GM12874 (cell line): ENCODE measurements around the gene ABTB1.

Experiments
- TF ChIP-seq, protein P1 (sequence below): IDR thresholded peaks from 2 replicates; pipeline ENCODE4 v1.5.1; 2011; ENCODE audit warnings: low read depth, mild to moderate bottlenecking, control low read depth, low read length, moderate library complexity; ENCODE audit not compliant: insufficient read depth

Gene ABTB1

DNA sequence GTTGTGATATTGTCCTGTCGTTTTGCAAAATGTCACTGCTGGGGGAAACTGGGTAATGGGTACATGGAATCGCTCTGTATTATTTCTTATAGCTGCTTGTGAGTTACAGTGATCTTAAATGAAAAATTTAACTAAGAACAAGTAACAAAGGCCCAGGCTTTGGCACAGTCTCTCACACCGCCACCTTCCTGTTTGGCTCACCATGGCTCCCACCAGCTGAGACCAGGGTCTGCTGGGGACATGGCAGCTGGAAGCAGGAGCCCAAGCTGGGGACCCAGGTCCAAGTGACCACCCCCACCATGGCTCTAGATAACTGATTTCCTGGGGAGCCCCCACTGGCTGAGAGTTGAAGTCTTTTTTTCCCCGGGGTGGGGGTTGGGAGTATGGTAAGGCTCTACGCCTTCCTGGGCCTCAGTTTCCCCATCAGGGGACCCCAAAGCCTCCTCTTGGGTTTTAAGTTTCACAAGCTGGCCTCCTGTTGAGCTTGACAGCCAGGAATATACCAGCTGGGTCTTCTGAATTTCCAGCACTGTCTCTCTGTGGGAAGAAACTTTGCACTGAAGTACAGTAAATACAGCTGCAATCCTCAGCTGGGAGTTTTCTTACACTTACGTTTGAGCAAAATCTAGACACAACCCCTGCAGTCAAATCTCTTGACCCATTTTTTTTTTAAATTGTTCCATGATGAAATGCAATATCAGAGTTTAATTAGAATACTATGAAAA, 26.1 kb downstream of the ABTB1 start:
- TF ChIP-seq, protein P1, sequence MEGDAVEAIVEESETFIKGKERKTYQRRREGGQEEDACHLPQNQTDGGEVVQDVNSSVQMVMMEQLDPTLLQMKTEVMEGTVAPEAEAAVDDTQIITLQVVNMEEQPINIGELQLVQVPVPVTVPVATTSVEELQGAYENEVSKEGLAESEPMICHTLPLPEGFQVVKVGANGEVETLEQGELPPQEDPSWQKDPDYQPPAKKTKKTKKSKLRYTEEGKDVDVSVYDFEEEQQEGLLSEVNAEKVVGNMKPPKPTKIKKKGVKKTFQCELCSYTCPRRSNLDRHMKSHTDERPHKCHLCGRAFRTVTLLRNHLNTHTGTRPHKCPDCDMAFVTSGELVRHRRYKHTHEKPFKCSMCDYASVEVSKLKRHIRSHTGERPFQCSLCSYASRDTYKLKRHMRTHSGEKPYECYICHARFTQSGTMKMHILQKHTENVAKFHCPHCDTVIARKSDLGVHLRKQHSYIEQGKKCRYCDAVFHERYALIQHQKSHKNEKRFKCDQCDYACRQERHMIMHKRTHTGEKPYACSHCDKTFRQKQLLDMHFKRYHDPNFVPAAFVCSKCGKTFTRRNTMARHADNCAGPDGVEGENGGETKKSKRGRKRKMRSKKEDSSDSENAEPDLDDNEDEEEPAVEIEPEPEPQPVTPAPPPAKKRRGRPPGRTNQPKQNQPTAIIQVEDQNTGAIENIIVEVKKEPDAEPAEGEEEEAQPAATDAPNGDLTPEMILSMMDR: no peak

DNA sequence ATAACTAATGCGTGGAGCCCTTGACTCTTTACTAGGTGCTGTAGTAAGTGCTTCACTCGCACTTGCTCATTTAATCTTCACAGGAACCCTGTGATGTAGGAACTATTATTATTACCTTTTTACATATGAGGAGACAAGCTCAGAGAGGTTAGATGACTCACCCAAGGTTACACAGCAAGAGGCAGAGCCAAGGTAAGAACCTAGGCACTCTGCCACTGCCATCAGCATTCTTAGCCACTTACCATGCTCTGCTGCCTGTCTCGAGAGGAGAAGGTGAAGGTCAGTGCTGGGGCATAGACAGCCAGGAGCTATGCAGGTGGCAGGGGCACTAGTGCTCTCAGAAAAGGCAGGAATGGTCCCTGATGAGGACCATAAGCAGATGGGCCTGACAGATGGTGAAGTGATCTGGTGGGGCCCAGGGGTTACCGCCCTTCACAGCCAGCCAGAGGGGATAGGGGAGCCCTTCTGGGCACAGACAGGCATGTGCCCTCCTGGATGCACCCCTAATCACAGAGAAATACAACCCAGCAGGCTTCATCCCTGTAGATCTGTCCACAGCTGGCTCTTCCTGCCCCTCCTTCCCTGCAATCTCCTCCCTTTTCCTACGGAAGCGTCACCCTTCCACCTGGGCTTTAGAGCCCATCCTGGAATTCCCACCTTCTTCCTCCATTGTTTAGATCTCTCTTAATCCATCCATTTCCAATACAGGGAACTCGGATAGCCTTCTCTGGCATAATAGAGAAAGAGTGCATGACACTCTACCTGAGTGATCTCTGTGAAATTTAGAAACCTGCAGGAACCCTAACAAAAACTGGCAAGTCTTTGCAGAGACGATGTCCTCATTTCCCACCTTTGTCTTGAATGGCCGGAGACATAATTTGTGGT, 26.9 kb downstream of the ABTB1 start:
- TF ChIP-seq, protein P1: no peak

DNA sequence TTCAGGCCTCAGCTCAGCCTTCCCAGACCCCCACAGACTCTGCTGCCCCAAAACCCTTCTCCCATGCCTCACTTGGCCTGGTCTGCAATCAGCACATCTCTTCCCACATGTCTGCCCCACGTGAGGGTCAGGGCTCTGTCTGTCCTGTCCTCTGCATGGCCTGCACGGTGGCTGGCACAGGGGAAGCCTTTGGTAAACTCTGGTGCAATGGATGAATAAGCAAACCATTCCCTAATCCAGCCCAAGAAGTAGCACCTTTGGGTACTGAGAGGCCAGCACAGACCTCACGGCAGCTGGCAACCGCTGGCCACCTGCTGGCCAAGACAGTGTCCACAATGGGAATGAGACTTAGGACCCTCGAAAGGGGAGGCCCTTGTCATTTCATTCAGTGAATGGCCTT, 27.7 kb downstream of the ABTB1 start:
- TF ChIP-seq, protein P1: no peak

DNA sequence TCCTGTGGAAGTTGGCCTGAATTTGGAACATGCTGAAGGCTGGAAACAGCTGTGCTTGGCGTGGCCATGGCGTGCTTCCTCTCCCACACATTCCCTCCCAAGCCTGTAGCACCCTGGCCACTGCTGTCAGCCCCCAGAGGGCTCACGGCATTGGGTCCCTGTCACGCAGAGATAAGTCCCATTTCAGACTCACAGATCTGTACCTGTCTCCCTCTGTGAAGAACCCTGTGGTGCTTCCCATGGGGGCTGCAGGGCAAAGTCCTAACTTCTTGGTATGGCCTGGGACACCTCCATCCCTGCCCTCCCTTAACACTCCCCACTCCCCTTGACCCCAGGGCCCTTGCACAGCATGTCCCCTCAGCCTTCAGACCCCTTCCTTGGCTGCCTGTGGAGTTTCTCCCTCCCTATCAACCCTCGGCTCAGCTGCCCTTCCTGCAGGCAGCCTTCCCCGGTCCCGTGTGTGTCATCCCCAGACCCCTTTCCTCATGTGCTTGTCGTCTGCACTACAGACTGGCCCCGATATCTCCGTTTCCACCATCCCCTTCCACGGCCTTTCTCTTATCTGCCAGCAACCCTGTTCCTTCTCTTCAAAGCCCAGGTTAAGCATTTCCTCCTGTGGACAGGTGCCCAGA, 28.6 kb downstream of the ABTB1 start:
- TF ChIP-seq, protein P1: no peak

DNA sequence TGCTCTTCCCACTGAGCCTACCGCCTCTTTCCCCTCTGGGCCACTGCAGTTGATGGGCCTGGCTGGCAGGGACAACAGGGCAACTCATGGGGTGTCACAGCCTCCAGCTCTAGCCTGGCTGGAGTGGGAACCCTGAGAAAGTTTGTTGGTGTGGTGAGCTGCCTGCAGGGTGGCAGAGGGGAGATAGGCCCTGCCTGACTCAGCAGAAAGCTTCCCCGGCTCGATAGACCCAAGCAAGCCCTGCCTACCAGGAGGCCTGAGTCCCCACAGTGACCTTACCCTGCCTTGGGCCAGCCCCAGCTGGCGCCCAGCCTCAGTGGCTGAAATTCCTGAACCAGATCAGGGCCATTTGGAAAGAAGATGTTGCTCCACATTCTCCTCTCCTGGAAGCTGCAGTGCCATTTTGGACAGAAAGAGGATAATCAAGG, 29.4 kb downstream of the ABTB1 start:
- TF ChIP-seq, protein P1: no peak

DNA sequence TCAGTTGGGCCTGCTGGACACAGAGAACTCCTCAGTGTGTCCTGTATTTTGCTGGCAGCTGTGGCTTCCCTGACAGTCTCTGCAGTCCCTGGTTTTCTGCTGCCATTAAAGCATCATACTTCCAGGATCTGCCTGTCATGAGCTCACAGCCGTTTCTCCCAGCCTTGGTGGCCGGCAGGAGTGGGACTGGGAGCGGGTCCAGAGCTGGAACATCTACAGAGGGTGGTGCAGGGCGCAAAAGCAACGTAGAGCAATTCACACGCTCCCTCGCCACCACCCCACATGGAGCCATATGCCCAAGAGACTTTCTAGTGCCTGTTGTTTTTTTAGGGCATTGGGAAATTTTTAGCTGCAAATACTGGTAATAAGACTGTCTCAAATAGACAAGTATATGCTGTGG, 33.6 kb downstream of the ABTB1 start:
- TF ChIP-seq, protein P1: no peak

DNA sequence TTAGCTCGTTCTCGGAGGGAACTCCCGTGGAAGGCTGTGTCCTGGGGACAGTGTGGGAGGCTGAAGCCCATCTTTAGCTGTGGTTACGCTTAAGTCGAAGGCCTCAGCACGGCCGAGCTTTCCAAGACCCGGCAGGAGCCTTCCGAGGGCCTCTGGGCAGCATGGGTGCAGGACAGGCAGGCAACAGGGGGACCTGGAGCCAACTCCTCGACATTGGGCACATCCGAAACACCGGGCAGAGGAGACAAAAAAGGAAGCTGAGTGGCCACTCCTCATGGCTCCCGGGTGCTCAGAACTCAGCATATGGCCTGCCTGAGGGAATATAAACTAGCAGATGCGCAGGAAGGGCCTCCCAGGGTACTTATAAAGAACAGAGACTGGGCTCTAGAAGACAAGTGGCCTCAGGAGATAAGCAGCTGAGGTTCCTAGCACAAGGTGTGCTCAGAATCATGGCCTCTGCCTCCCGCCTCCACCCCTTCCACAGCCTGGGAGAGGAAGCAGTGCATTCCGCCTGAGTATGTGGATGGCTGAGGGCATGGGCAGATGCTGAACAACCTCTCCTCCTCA, 34.1 kb downstream of the ABTB1 start:
- TF ChIP-seq, protein P1: no peak
